Ammon's horn (tissue), 1 donor: Measurements from ENCODE around the gene NDUFAF5.
"Not testable (repeated sequence)": the region's sequence is repeated elsewhere in the genome, so short reads cannot be mapped to it uniquely, and the experiment has no call there.

Experiments
- DNase-seq: peaks from one replicate; pipeline ENCODE4 v3.0.0-alpha.2; 2016; ENCODE audit warnings: low spot score

The NDUFAF5 gene, protein sequence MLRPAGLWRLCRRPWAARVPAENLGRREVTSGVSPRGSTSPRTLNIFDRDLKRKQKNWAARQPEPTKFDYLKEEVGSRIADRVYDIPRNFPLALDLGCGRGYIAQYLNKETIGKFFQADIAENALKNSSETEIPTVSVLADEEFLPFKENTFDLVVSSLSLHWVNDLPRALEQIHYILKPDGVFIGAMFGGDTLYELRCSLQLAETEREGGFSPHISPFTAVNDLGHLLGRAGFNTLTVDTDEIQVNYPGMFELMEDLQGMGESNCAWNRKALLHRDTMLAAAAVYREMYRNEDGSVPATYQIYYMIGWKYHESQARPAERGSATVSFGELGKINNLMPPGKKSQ

DNA sequence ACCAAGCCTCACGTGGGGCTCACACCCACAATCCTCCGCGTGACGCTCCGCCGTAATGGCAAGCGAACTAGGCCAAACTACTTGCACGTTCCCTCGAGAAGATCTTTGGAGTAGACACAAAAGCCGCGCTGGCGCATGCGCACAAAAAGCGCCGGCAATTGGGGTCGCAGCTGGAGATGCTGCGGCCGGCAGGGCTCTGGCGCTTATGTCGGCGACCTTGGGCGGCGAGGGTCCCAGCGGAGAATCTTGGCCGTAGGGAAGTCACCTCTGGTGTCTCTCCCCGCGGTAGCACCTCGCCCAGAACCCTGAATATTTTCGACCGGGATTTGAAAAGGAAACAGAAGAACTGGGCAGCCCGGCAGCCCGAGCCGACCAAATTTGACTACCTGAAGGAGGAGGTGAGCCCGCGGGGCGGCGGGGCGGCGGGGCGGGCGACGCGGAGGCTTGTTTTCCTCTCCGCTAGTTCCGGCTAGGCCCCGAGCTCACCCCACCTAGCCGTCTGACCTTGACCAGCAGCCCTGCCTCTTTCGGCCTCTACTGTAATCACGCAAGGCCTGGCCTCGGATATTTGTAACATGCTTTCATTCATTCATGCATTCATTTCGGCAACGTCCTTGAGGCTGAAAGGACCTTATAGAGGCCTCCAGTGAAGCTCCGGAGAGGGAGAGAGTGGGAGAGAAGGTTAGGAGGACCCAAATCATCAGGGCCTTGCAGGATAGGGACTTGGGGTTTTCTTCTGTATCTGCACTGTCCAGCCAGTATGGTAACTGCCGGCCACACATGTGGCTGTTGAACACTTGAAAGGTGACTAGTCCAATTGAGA lies at the start of gene NDUFAF5, which contains the start of gene ESF1:
Gene NDUFAF5 (plus strand): TSS at position 136 of the 823 bp plus-strand sequence. CDS start 41 bp downstream, at position 177.
Gene ESF1 (minus strand): TSS at position 27 of the 823 bp plus-strand sequence. CDS start 1,779 bp downstream, outside the sequence.
- peak; percentile 96 for DNase-seq

DNA sequence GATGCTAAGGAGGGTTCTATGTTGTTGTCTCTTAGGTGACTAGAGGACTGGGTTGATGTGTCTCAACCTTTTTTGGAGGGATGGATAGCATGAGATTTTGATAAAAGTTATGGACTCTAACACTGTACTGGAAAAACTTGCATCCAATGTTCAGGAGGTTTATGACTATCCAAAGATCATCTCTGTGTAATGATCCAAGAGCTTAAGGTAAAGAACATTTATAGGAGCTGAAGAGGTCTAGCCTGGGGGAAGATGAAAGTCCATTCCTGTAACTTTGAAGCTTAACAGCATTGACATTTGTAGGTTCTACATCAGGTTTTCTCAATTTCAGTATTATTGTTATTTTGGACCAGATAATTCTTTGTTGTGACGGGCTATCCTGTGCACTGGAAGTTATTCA lies 49.0 kb upstream of the NDUFAF5 start:
- no peak for DNase-seq

DNA sequence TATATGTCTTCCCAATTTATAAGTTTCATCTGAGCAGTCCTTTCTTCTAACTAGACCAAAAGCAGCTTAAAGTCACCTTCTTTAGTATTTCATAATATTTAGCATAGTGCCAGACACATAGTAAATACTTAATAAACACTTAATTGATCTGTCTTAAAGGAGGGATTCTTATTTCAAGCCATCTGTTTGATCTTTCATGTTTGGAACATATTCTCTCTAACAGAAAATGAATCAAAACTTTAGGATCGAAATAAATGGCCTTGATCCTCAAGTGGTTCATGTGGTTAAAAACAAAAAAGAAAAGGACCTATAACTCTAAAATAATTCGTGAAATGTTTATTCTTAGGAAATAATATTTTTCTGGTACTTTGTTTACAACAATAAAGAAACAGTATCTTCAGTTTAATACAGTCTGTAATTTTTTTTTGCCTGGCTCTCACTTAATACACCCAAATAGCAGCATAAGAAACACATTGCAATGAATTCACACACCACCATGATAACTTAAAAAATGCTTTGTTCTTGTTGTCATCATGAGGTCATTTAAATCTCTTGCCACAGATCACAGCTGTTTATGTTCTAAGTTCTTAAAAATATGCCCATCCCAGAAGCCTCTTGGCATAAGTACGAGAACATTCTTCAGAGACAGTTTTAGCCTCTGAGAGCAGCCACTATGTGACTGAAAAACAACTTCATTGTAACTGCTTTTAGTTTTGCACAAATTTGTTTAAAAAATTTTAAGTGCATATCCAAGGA lies 48.2 kb upstream of the NDUFAF5 start:
- no peak for DNase-seq

DNA sequence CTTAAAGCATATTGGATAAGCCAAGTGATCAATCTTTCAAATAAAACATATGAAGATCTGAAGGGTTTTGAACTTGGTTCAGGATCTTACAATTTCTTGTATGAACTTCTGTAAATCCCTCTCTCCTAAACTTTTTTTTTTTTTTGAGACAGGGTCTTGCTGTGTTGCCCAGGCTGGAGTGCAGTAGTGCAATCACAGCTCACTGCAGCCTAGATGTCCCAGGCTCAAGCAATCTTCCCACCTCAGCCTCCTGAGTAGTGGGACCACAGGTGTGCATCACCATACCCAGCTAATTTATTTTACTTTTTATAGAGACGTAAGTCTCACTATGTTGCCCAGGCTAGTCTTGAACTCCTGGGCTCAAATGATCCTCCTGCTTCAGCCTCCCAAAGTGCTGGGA lies 46.6 kb upstream of the NDUFAF5 start:
- not testable (repeated sequence) for DNase-seq

DNA sequence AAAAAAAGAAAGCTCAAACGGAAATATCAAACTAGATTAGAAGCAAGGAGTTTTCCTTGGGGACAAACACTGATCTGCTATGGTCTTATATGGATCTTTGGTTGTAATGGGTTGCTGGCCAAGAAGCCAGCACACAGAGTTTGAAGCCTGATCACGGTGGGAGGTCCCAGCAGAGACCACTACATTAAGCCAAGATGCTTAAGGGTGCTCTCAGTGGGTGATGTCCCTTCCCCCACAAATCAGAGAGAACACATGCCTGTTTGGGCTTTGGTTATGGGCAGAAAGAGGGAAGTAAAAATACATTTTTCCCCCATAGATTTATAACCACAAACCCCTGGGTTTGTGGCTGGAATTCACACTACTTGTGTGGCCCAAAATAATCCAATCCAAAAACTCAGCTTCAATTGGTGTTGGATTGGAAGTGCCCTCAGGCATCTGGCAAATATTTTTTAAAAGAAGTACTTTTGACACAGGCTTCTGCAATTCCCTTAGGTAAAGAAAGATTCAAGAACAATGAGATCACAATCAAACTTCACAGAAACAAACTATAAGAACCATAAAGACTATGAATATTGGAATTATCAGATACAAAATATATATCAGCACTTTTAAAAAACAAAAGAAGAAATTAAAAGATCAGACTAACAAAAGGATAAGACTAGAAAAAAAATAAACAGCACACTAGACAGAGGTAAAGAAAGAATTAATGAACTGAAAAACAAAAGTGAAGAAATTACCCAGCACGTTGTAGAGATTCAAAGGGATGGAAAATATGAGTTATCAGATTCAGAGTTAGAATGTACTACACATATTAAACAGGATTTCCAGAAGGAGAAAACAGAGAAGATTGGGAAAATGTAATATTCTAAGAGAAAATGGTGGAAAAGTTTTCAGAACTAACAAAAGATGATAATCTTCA lies 44.8 kb upstream of the NDUFAF5 start:
- no peak for DNase-seq

DNA sequence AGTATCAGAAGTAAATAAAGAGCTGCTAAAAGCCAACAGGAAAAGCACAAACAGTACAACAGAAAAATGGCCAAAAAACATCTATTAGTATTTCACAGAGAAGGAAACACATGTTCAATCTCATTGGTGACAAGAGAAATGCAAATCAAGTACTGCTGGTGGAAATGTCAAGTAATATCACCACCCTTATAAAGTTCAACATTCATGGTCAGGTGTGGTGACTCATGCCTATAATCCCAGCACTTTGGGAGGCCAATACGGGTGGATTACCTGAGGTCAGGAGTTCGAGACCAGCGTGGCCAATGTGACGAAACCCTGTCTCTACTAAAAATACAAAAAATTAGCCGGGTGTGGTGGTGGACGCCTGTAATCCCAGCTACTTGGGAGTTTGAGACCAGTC lies 42.9 kb upstream of the NDUFAF5 start:
- no peak for DNase-seq

DNA sequence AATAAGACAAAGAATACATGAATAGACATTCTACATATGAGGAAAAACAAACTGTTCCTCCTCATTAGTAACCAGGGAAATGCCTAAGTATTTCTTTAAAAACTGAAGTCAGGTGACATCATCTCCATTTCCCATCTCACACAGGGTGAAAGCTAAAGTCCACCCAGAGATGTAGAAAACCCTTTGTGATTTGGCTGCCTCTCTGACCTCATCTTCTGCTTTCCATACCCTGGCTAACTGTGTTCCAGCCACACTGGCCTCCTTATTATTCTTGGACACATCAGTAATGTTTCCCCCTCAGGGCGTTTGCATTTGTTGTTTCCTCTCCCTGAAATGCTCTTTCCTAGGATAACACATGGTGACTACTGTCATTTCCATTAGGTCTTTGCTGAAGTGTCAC lies 40.5 kb upstream of the NDUFAF5 start:
- no peak for DNase-seq

DNA sequence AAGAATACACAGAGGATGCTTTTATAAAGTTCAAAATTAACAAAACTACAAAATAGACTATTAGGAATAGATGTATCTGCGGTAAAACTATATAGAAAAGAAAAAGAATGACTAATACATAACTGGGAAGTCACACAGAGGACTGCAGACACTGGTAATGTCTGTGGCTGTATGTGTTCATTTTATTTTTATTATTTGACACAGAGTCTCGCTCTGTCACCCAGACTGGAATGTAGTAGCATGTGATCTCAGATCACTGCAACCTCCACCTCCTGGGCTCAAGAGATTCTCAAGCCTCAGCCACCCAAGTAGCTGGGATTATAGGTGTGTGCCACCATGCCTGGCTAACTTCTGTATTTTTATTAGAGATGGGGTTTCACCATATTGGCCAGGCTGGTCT lies 39.0 kb upstream of the NDUFAF5 start:
- no peak for DNase-seq

DNA sequence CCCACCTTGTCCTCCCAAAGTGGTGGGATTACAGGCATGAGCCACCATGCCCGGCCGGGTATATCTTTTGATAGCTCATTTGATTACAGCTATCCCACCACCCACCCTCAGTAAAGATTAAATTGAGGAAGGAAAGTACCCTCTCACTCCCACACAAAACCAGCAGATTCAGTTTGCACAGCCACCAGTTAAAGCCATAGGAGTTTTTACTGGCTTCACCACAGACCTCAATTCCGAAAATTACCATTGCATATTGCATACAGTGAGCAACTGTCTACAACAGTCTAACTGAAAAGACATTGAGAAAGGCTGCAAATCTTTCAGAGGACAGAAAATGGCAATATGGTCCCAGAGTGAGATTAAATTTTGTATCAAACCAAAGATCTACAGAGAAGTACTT lies 35.0 kb upstream of the NDUFAF5 start:
- DNase-seq, result no peak

DNA sequence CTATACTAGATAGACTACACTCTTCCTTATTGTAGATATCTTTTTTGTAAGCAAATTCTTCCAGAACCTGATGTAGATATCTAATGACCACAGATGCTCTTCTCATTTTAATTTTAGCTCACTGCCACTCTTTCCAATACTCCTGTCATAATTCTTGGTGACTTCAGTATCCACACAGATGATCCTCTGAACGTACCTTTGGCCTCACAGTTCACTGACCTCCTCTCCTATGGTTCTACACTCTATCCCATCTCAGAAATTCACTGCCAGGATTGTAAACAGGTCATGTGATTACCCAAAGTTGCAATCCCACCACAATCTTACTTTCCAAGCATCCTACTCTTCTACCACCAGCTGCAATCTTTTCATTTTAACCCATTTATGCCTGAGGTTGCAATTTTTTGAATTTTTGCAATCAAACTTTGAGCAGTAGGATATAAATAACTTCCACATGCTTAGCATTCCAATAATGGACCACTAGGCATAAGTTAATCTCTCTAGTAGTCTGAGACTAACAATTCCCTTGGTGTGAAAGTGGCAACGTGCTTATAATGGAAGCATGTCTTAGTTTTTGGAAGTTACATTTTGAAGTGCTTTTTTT lies 31.3 kb upstream of the NDUFAF5 start:
- no peak for DNase-seq

DNA sequence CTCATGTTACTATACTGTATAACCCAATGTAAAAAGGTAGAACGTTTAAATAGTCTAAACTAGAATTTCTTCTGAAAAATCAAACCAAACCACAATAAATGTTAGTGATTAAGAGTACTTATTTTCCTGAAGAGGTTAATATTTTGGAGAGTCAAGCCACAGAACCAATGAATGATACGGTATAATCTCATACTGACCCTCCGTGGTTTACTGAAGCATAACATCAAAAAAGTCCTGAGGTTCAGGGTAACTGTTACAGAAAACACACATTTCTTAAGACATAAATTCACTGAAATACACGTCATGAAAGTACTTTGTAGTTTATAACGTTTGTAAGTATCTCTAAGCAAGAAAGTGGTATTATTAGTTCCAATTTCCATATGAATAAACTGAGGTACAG lies 29.0 kb upstream of the NDUFAF5 start:
- DNase-seq, result no peak

DNA sequence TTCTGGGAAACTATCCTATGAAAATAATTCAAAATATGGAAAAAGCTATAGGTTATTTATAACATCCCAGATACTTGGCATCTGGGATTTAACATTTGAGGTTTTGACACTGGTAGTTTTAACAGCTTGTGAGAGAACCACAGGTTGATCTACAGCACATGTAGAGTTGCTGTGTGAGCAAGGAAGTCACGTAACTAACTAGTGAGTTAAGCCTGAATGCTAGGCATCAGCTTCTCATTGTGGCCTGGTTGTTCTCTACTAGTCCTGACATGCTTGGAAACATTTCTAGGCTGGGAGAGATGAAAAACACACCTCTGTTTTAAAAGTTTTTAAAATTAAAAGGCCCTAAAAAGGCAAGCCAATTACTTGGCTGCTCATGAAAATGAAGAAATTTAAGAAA lies 28.3 kb upstream of the NDUFAF5 start:
- no peak for DNase-seq

DNA sequence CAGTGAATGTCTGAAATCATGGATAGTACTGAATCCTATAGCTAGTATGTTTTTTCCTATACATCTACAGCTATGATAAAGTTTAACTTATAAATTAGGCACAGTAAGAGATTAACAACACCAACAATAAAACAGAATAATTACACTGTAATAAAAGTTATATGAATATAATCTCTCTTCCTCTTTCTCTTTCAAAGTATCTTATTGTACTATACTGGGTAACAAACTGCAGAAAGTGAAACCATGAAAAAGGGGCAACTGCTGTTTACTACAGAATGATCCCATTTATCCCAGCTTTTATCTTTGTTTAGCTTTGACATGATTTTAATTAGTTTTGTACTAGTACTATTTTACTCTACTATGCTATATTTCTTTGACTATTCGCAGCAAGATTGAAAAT lies 25.9 kb upstream of the NDUFAF5 start:
- DNase-seq, result no peak

DNA sequence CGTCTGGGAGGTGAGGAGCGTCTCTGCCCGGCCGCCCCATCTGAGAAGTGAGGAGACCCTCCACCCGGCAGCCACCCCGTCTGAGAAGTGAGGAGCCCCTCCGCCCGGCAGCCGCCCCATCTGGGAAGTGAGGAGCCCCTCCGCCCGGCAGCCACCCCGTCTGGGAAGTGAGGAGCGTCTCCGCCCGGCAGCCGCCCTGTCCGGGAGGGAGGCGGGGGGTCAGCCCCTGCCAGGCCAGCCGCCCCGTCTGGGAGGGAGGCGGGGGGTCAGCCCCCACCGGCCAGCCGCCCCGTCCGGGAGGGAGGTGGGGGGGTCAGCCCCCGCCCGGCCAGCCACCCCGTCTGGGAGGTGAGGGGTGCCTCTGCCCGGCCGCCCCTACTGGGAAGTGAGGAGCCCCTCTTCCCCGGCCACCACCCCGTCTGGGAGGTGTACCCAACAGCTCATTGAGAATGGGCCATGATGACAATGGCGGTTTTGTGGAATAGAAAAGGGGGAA lies 24.3 kb upstream of the NDUFAF5 start:
- DNase-seq, result not testable (repeated sequence)

DNA sequence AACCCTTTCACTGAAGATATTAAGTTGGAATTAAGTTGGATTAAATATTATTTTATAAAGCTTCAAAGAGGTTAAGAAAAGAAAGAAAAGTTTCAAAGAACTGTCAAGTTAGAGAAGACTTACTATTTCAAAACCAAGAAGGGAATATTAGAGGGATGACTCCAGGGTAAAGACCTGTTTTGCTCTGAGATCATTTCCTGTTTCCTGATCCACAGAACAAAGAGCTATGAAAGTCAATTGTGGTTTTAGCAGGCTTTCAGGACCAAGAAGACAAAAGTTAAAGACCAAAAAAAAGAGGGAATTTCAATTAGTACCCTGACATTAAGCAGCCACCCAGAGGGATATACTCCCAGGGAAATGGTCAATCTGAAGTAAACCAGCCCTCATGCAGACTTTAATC lies 19.5 kb upstream of the NDUFAF5 start:
- no peak for DNase-seq

DNA sequence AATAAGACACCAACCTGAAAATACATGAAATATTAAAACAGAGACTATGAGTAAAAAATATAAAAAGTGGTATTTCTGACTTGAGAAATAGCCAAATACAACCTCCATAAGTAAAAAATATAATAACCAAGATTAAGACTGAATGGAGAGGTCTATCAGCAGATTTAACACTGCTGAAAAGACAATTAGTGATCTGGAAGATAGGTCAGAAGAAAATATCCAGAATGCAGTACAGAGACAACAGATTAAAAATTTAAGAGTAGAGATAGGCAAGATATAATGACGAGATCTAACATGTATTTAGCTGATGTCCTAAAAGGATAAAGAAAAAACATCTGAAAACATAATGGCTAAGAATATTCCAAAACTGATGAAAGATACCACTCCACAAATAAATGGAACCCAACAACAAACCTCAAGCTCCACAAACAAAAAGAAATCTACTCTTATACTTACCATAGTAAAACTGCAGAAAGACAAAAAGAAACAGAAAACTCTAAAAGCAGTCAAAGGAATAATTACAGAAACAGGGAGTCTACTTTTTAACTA lies 18.9 kb upstream of the NDUFAF5 start:
- no peak for DNase-seq

DNA sequence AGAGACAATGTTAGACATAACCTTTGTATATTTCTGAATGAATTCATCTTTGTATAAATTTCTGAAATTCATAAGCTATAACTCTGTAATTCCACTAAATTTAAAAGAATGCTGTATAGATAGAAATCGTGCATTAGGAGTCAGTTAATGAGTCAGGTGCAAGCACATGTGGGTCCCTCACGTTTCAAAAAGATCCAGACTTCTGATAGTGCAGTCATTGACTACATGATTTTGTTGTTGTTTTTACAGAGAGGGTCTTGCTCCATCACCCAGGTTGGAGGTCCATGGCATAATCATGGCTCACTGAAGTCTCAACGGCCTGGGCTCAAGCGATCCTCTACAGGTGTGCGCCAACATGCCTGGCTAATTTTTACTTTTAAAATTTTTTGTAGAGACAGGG lies 14.7 kb upstream of the NDUFAF5 start:
- no peak for DNase-seq

DNA sequence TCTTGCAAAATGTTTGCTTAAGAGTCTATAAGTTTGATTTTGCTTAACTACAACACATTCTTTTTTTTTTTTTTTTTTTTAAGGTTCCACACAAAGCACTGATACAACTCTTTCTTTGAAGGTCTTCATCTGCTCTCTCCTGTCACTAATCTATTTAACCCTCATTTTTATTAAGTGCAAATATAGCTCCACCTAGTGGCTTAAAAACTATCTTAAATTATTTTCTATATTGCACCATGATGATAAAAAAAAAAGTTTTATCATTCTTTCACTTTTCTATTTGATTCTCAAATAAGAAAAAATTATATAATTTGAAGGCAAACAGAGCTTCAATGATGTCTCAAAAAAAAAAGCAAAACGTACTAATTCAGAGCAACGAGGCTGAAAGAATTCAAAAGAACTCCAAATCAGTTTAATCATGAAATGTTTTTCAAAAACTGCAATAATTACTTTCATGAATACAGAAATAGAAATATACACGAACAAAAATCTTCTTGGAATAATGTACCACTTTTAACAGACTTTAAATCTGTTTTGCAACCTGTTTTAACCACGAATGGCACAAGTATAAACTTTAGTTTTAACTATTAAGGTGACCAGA lies 12.9 kb upstream of the NDUFAF5 start:
- DNase-seq, result no peak

DNA sequence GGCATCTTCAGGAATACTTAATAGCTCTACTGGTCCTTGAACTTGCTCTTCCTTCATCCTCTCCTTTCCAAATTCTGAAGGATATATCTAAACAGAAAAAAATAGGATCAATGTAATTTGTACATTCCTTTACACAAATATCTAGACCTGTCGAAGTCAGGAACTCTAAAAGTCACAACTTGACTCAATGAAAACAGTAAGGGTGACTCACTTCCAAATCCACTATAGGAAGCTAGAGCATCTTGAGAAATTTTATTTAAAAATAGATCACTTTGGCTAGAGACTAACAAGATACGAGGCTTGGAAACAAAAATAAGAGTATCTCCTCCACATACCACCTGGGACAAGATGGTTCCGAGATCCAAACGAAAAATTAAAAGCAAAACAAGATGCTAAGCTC lies 12.3 kb upstream of the NDUFAF5 start:
- DNase-seq, result no peak

DNA sequence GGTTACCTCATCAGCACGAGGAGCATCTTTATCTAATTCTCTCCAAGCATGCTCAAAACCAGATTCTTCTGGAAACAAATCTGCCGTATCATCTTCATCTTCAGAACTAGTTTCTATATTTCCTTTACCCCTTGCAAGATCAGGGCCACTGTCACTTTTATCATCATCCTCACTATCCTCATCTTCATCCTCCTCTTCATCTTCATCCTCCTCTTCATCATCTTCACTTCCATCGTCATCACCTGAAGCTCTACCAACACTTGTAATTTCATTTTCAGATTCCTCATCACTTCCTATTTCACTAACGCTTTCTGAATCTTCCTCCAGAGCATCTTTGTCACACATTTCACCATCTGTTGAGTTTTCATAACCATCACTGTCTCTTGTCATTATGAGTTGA lies 9.0 kb upstream of the NDUFAF5 start:
- no peak for DNase-seq
